ENCODE data around the gene CSN3.
"Not testable (repeated sequence)": the region's sequence is repeated elsewhere in the genome, so short reads cannot be mapped to it uniquely, and the experiment has no call there.

Gene CSN3

GRCh38 chr4:70242297-70242696 is at the start of gene CSN3:
Gene CSN3 (plus strand): TSS chr4:70242597. CDS start chr4:70244820, 2,223 bp downstream.
- not testable (repeated sequence) for DNase-seq (ENCODE audit: low spot score)

GRCh38 chr4:70192895-70193294 is 49.5 kb upstream of the CSN3 start:
- no peak for DNase-seq (ENCODE audit: low spot score)

GRCh38 chr4:70195425-70195824 is 47.0 kb upstream of the CSN3 start, which contains the start of gene ODAM:
Gene ODAM (plus strand): TSS chr4:70195725. CDS start chr4:70196544, 819 bp downstream.
- DNase-seq (ENCODE audit: low spot score) = no peak

GRCh38 chr4:70196857-70197256 is 45.5 kb upstream of the CSN3 start:
- DNase-seq (ENCODE audit: low spot score) = peak; percentile 16

GRCh38 chr4:70197842-70198241 is 44.6 kb upstream of the CSN3 start:
- peak; percentile 65 for DNase-seq (ENCODE audit: low spot score)

- DNase-seq (ENCODE audit: low spot score) = no peak
Measured at GRCh38 chr4:70203601-70204000, 38.8 kb upstream of the CSN3 start.

GRCh38 chr4:70212752-70213151 is 29.6 kb upstream of the CSN3 start:
- DNase-seq (ENCODE audit: low spot score) = not testable (repeated sequence)

- DNase-seq (ENCODE audit: low spot score) = not testable (repeated sequence)
Measured at GRCh38 chr4:70216109-70216508, 26.3 kb upstream of the CSN3 start.

- not testable (repeated sequence) for DNase-seq (ENCODE audit: low spot score)
Measured at GRCh38 chr4:70216550-70216949, 25.8 kb upstream of the CSN3 start.

- DNase-seq (ENCODE audit: low spot score) = not testable (repeated sequence)
Measured at GRCh38 chr4:70221389-70221788, 21.0 kb upstream of the CSN3 start.

- DNase-seq (ENCODE audit: low spot score) = not testable (repeated sequence)
Measured at GRCh38 chr4:70221818-70222217, 20.6 kb upstream of the CSN3 start.

- DNase-seq (ENCODE audit: low spot score) = no peak
Measured at GRCh38 chr4:70225824-70226223, 16.6 kb upstream of the CSN3 start, which contains the start of gene FDCSP. Gene FDCSP (plus strand): TSS chr4:70226124. CDS start chr4:70231195, 5,071 bp downstream.

GRCh38 chr4:70236125-70236524 is 6.3 kb upstream of the CSN3 start:
- no peak for DNase-seq (ENCODE audit: low spot score)

GRCh38 chr4:70239131-70239883 is 3.1 kb upstream of the CSN3 start:
- no peak for DNase-seq (ENCODE audit: low spot score)

- DNase-seq (ENCODE audit: low spot score) = no peak
Measured at GRCh38 chr4:70239884-70240591, 2.4 kb upstream of the CSN3 start.

GRCh38 chr4:70243091-70243490 is 694 bp downstream of the CSN3 start:
- no peak for DNase-seq (ENCODE audit: low spot score)

- no peak for DNase-seq (ENCODE audit: low spot score)
Measured at GRCh38 chr4:70251250-70251944, 9.0 kb downstream of the CSN3 start.

GRCh38 chr4:70251945-70252277 is 9.5 kb downstream of the CSN3 start:
- no peak for DNase-seq (ENCODE audit: low spot score)

- peak; percentile 14 for DNase-seq (ENCODE audit: low spot score)
Measured at GRCh38 chr4:70269674-70270073, 27.3 kb downstream of the CSN3 start.

- no peak for DNase-seq (ENCODE audit: low spot score)
Measured at GRCh38 chr4:70277121-70277520, 34.7 kb downstream of the CSN3 start.

GRCh38 chr4:70280567-70280966 is 38.2 kb downstream of the CSN3 start:
- DNase-seq (ENCODE audit: low spot score) = no peak

GRCh38 chr4:70288651-70289050 is 46.3 kb downstream of the CSN3 start:
- no peak for DNase-seq (ENCODE audit: low spot score)

- no peak for DNase-seq (ENCODE audit: low spot score)
Measured at GRCh38 chr4:70291341-70291740, 48.9 kb downstream of the CSN3 start.

All from LoVo (cell line).